GM23338 (cell line): ENCODE results near the gene JPH4. TPM values are rescaled to one million over a fixed set of nuclear protein-coding genes. Genes with fewer than 3 reads are reported as not detected.

Experiments
- ATAC-seq: fragments of 200-7000 bp; cut with Tn5 transposase; 3 replicates; pipeline ENCODE4 v1.9.1; 2020
- DNase-seq: peaks from one replicate; pipeline ENCODE4 v3.0.0-alpha.2; 2015; ENCODE audit warnings: low spot score
- H2AFZ ChIP-seq: fragments of 200-600 bp; sonication (generic); 2 replicates; pipeline ENCODE4 v1.8.0; 2016; ENCODE audit warnings: antibody characterized with exemption, mild to moderate bottlenecking, moderate library complexity
- H3F3A ChIP-seq: fragments of 200-600 bp; sonication (generic); replicated peaks from 2 replicates; pipeline ENCODE4 v1.8.0; 2017; ENCODE audit warnings: antibody characterized with exemption, mixed run types, low read depth
- H3K27ac ChIP-seq: fragments of 200-600 bp; sonication (generic); 2 replicates; pipeline ENCODE4 v1.6.1; 2016; ENCODE audit warnings: low read depth
- H3K27me3 ChIP-seq: fragments of 200-600 bp; sonication (generic); 2 replicates; pipeline ENCODE4 v1.8.0; 2016; ENCODE audit warnings: mild to moderate bottlenecking, mixed run types, moderate library complexity; ENCODE audit not compliant: insufficient read depth
- H3K36me3 ChIP-seq: fragments of 200-600 bp; sonication (generic); 2 replicates; pipeline ENCODE4 v1.8.0; 2016; ENCODE audit warnings: mild to moderate bottlenecking; ENCODE audit not compliant: insufficient read depth
- H3K4me1 ChIP-seq: fragments of 200-600 bp; sonication (generic); 2 replicates; pipeline ENCODE4 v1.8.0; 2016; ENCODE audit warnings: mild to moderate bottlenecking, moderate library complexity; ENCODE audit not compliant: insufficient read depth
- H3K4me2 ChIP-seq: fragments of 200-600 bp; sonication (generic); 2 replicates; pipeline ENCODE4 v1.7.1; 2017; ENCODE audit warnings: mixed run types
- H3K4me3 ChIP-seq: fragments of 200-600 bp; sonication (generic); 2 replicates; pipeline ENCODE4 v1.6.1; 2016; ENCODE audit warnings: mixed run types
- H3K79me2 ChIP-seq: fragments of 200-600 bp; sonication (generic); replicated peaks from 2 replicates; pipeline ENCODE4 v1.8.0; 2017; ENCODE audit warnings: mild to moderate bottlenecking; ENCODE audit not compliant: insufficient read depth
- H3K9me2 ChIP-seq: fragments of 200-600 bp; sonication (generic); 2 replicates; pipeline ENCODE4 v1.8.0; 2017; ENCODE audit not compliant: insufficient read depth
- H4K20me1 ChIP-seq: fragments of 200-600 bp; sonication (generic); replicated peaks from 2 replicates; pipeline ENCODE4 v1.8.0; 2017; ENCODE audit warnings: mild to moderate bottlenecking; ENCODE audit not compliant: insufficient read depth
- H3K27ac Mint-ChIP-seq: 2 replicates; pipeline ENCODE4 v1.8.0; 2020; ENCODE audit warnings: inconsistent platforms, mild to moderate bottlenecking, moderate library complexity, mixed read lengths
- H3K27me3 Mint-ChIP-seq: 3 replicates; pipeline ENCODE4 v1.8.0; 2022; ENCODE audit warnings: low read depth, mild to moderate bottlenecking, moderate library complexity, mixed read lengths, inconsistent platforms; ENCODE audit not compliant: insufficient read depth, poor library complexity
- H3K36me3 Mint-ChIP-seq: 3 replicates; pipeline ENCODE4 v1.8.0; 2021; ENCODE audit warnings: low read depth, mild to moderate bottlenecking, inconsistent platforms, moderate library complexity, mixed read lengths
- H3K4me1 Mint-ChIP-seq: 3 replicates; pipeline ENCODE4 v1.8.0; 2020; ENCODE audit warnings: mild to moderate bottlenecking, inconsistent platforms, mixed read lengths
- H3K4me3 Mint-ChIP-seq: 3 replicates; pipeline ENCODE4 v1.8.0; 2021; ENCODE audit warnings: moderate library complexity, mild to moderate bottlenecking, inconsistent platforms, mixed read lengths
- H3K9me3 Mint-ChIP-seq: 3 replicates; pipeline ENCODE4 v1.8.0; 2020; ENCODE audit warnings: moderate library complexity, mild to moderate bottlenecking, inconsistent platforms, mixed read lengths
- CREB1 ChIP-seq: fragments of 250-450 bp; sonication (Bioruptor Pico); IDR thresholded peaks from 2 replicates; pipeline ENCODE4 v1.5.0; 2020; ENCODE audit warnings: low read depth, mild to moderate bottlenecking, moderate library complexity
- CTCF ChIP-seq, 2 experiments: fragments of 200-600 bp in 1 of 2; sonication (generic) in 1 of 2; conservative IDR thresholded peaks; 2 replicates each; pipeline versions ENCODE4 v1.5.1 to v1.6.1; 2016 to 2017; ENCODE audit warnings: antibody characterized with exemption in 2 of 2, low read depth in 2 of 2, mild to moderate bottlenecking in 2 of 2, moderate library complexity in 1 of 2
- EZH2 ChIP-seq: fragments of 200-600 bp; sonication (generic); IDR thresholded peaks from one replicate; pipeline ENCODE4 v1.8.0; 2017; ENCODE audit warnings: antibody characterized with exemption, mild to moderate bottlenecking, low read depth; ENCODE audit not compliant: unreplicated experiment
- EZH2phosphoT487 ChIP-seq: fragments of 200-600 bp; sonication (generic); IDR thresholded peaks from one replicate; pipeline ENCODE4 v1.8.1; 2018; ENCODE audit warnings: antibody characterized with exemption; ENCODE audit not compliant: unreplicated experiment
- JUNB ChIP-seq: IDR thresholded peaks from one replicate; pipeline ENCODE4 v1.6.1; 2016; ENCODE audit warnings: antibody characterized with exemption; ENCODE audit not compliant: unreplicated experiment
- NANOG ChIP-seq: IDR thresholded peaks from 2 replicates; pipeline ENCODE4 v1.6.1; 2016; ENCODE audit warnings: antibody characterized with exemption, borderline replicate concordance
- POLR2AphosphoS5 ChIP-seq: IDR thresholded peaks from 2 replicates; pipeline ENCODE4 v1.6.1; 2016; ENCODE audit warnings: antibody characterized with exemption, low read depth
- STAT1 ChIP-seq: IDR thresholded peaks from one replicate; pipeline ENCODE4 v1.6.1; 2016; ENCODE audit warnings: antibody characterized with exemption; ENCODE audit not compliant: unreplicated experiment
- ZNF114 ChIP-seq: fragments of 250-450 bp; sonication (Bioruptor Pico); IDR thresholded peaks from 2 replicates; pipeline ENCODE4 v1.5.0; 2020; ENCODE audit warnings: mild to moderate bottlenecking, moderate library complexity
- ZNF331 ChIP-seq: fragments of 250-450 bp; sonication (Bioruptor Pico); IDR thresholded peaks from 2 replicates; pipeline ENCODE4 v1.5.0; 2020; ENCODE audit warnings: low read depth, mild to moderate bottlenecking, moderate library complexity
- polyA plus RNA-seq: library from polyadenylated mRNA; unstranded; fragments of >200 nt; fragmentation: Nextera tagmentation; extraction: Ambion mirVana; gene quantifications from 2 replicates; pipeline ENCODE4 v1.2.1, GENCODE V29; 2016
- total RNA-seq: library from RNA; depleted of rRNA; stranded (reverse); fragments of >200 nt; shearing (Covaris generic); gene quantifications from 2 replicates; pipeline ENCODE4 v1.2.3, GENCODE V29; 2014
- TF ChIP-seq, protein P1 (sequence below): IDR thresholded peaks from one replicate; pipeline ENCODE4 v1.6.1; 2018; ENCODE audit warnings: antibody characterized with exemption; ENCODE audit not compliant: unreplicated experiment
- TF ChIP-seq, protein P2 (sequence below): IDR thresholded peaks from 2 replicates; pipeline ENCODE4 v1.6.1; 2016; ENCODE audit warnings: antibody characterized with exemption
- TF ChIP-seq, protein P3 (sequence below): fragments of 250-450 bp; sonication (Bioruptor Pico); IDR thresholded peaks from 2 replicates; pipeline ENCODE4 v1.5.0; 2020; ENCODE audit warnings: mild to moderate bottlenecking, moderate library complexity

JPH4 gene
- total and polyA plus RNA-seq, 2 experiments from 2014 or later: 11.0 to 29.9 TPM

GRCh38 chr14:23600806-23601205, 22.2 kb upstream of the JPH4 start:
- H3K36me3 Mint-ChIP-seq: no peaks in the 10 kb centered on the region

More at GRCh38 chr14:23600806-23601205, 22.2 kb upstream of the JPH4 start:
- Histone ChIP-seq H3F3A (no peaks in the 10 kb centered on the region), H3K79me2 (no peaks in the 10 kb centered on the region), H3K27me3 (no peaks in the 10 kb centered on the region), H4K20me1 (no peaks in the 10 kb centered on the region), H2AFZ (no peak overlapping the region), H3K4me3 (no peak overlapping the region), H3K4me2 (no peak overlapping the region), H3K27ac (no peak overlapping the region), H3K4me1 (no peaks in the 10 kb centered on the region), H3K36me3 (no peaks in the 10 kb centered on the region), H3K9me2 (0 out of 2 replicates have a peak, but pooled peaks cover 3% of the 10 kb centered on the region)
- H3K4me1 Mint-ChIP-seq: no peaks in the 10 kb centered on the region
- peaks cover 6% of the 10 kb centered on the region for H3K27me3 Mint-ChIP-seq
- DNase-seq (no peak), ATAC-seq (no peak)
- TF ChIP-seq ZNF331 (no peak), NANOG (no peak), ZNF114 (CRISPR knock-in tag) (no peak), POLR2AphosphoS5 (no peak), JUNB (no peak), CTCF (conservative IDR thresholded peaks at IDR 0.05; ENCODE audit: low read depth in 2 of 2) (no peak), EZH2 (no peak), STAT1 (no peak), CREB1 (CRISPR knock-in tag) (no peak), EZH2phosphoT487 (no peak)
- TF ChIP-seq, protein P1, sequence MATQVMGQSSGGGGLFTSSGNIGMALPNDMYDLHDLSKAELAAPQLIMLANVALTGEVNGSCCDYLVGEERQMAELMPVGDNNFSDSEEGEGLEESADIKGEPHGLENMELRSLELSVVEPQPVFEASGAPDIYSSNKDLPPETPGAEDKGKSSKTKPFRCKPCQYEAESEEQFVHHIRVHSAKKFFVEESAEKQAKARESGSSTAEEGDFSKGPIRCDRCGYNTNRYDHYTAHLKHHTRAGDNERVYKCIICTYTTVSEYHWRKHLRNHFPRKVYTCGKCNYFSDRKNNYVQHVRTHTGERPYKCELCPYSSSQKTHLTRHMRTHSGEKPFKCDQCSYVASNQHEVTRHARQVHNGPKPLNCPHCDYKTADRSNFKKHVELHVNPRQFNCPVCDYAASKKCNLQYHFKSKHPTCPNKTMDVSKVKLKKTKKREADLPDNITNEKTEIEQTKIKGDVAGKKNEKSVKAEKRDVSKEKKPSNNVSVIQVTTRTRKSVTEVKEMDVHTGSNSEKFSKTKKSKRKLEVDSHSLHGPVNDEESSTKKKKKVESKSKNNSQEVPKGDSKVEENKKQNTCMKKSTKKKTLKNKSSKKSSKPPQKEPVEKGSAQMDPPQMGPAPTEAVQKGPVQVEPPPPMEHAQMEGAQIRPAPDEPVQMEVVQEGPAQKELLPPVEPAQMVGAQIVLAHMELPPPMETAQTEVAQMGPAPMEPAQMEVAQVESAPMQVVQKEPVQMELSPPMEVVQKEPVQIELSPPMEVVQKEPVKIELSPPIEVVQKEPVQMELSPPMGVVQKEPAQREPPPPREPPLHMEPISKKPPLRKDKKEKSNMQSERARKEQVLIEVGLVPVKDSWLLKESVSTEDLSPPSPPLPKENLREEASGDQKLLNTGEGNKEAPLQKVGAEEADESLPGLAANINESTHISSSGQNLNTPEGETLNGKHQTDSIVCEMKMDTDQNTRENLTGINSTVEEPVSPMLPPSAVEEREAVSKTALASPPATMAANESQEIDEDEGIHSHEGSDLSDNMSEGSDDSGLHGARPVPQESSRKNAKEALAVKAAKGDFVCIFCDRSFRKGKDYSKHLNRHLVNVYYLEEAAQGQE: no peak
- TF ChIP-seq, protein P2, sequence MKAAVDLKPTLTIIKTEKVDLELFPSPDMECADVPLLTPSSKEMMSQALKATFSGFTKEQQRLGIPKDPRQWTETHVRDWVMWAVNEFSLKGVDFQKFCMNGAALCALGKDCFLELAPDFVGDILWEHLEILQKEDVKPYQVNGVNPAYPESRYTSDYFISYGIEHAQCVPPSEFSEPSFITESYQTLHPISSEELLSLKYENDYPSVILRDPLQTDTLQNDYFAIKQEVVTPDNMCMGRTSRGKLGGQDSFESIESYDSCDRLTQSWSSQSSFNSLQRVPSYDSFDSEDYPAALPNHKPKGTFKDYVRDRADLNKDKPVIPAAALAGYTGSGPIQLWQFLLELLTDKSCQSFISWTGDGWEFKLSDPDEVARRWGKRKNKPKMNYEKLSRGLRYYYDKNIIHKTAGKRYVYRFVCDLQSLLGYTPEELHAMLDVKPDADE: no peak
- TF ChIP-seq, protein P3, sequence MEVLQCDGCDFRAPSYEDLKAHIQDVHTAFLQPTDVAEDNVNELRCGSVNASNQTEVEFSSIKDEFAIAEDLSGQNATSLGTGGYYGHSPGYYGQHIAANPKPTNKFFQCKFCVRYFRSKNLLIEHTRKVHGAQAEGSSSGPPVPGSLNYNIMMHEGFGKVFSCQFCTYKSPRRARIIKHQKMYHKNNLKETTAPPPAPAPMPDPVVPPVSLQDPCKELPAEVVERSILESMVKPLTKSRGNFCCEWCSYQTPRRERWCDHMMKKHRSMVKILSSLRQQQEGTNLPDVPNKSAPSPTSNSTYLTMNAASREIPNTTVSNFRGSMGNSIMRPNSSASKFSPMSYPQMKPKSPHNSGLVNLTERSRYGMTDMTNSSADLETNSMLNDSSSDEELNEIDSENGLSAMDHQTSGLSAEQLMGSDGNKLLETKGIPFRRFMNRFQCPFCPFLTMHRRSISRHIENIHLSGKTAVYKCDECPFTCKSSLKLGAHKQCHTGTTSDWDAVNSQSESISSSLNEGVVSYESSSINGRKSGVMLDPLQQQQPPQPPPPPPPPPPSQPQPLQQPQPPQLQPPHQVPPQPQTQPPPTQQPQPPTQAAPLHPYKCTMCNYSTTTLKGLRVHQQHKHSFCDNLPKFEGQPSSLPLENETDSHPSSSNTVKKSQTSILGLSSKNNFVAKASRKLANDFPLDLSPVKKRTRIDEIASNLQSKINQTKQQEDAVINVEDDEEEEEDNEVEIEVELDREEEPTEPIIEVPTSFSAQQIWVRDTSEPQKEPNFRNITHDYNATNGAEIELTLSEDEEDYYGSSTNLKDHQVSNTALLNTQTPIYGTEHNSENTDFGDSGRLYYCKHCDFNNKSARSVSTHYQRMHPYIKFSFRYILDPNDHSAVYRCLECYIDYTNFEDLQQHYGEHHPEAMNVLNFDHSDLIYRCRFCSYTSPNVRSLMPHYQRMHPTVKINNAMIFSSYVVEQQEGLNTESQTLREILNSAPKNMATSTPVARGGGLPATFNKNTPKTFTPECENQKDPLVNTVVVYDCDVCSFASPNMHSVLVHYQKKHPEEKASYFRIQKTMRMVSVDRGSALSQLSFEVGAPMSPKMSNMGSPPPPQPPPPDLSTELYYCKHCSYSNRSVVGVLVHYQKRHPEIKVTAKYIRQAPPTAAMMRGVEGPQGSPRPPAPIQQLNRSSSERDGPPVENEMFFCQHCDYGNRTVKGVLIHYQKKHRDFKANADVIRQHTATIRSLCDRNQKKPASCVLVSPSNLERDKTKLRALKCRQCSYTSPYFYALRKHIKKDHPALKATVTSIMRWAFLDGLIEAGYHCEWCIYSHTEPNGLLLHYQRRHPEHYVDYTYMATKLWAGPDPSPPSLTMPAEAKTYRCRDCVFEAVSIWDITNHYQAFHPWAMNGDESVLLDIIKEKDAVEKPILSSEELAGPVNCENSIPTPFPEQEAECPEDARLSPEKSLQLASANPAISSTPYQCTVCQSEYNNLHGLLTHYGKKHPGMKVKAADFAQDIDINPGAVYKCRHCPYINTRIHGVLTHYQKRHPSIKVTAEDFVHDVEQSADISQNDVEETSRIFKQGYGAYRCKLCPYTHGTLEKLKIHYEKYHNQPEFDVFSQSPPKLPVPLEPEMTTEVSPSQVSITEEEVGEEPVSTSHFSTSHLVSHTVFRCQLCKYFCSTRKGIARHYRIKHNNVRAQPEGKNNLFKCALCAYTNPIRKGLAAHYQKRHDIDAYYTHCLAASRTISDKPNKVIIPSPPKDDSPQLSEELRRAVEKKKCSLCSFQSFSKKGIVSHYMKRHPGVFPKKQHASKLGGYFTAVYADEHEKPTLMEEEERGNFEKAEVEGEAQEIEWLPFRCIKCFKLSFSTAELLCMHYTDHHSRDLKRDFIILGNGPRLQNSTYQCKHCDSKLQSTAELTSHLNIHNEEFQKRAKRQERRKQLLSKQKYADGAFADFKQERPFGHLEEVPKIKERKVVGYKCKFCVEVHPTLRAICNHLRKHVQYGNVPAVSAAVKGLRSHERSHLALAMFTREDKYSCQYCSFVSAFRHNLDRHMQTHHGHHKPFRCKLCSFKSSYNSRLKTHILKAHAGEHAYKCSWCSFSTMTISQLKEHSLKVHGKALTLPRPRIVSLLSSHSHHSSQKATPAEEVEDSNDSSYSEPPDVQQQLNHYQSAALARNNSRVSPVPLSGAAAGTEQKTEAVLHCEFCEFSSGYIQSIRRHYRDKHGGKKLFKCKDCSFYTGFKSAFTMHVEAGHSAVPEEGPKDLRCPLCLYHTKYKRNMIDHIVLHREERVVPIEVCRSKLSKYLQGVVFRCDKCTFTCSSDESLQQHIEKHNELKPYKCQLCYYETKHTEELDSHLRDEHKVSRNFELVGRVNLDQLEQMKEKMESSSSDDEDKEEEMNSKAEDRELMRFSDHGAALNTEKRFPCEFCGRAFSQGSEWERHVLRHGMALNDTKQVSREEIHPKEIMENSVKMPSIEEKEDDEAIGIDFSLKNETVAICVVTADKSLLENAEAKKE (CRISPR knock-in tag): no peak
- H3K4me3 Mint-ChIP-seq: no peak overlapping the region
- H3K9me3 Mint-ChIP-seq: no peaks in the 10 kb centered on the region; the same call in 2 of the 3 replicates
- H3K27ac Mint-ChIP-seq: no peak overlapping the region
